C4-2B (cell line): ENCODE results near the gene IDUA.

Source experiments
- H3K27ac ChIP-seq: fragments of 450-650 bp; 2 replicates; pipeline ENCODE4 v1.5.1; 2017
- ZFX ChIP-seq: fragments of 450-650 bp; IDR thresholded peaks from 2 replicates; pipeline ENCODE4 v1.6.1; 2017
- TF ChIP-seq, protein P1 (sequence below): fragments of 450-650 bp; conservative IDR thresholded peaks from 2 replicates; pipeline ENCODE4 v1.5.1; 2017; ENCODE audit warnings: mild to moderate bottlenecking

The IDUA gene

DNA sequence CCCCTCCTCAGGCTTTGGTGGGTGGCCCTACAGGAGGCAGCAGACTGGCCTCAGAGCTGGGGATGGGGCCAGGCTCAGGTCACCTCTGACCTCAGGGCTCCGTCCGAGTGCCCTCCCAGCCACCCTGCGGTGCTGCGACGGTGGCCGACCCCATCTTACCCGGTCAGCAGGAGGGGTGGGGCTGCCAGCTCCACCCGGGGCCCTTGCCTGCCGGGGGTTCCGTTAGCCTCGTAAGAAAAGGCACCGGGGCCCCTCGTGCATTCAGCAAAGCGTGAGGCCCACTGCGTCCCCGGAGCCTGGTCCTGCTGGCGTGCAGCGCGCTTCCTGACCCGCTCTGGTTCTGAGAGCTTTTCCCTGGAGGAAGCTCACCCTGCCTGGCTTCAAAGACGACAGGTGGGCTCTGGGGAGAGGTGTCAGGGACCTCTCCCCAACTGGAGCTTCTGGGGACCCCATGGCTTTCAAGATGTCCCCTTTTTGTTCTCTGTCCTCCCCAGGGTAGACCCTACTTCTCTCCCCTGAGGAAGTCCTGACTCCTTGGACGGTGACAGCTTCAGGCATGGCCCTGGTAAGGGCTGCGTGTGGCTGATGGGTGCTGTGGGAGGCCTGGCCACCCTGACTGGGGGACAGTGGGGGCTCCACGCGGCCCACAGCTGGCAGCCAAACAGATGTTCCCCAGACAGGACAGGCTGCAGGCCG, 40.5 kb downstream of the IDUA start:
- TF ChIP-seq, protein P1, sequence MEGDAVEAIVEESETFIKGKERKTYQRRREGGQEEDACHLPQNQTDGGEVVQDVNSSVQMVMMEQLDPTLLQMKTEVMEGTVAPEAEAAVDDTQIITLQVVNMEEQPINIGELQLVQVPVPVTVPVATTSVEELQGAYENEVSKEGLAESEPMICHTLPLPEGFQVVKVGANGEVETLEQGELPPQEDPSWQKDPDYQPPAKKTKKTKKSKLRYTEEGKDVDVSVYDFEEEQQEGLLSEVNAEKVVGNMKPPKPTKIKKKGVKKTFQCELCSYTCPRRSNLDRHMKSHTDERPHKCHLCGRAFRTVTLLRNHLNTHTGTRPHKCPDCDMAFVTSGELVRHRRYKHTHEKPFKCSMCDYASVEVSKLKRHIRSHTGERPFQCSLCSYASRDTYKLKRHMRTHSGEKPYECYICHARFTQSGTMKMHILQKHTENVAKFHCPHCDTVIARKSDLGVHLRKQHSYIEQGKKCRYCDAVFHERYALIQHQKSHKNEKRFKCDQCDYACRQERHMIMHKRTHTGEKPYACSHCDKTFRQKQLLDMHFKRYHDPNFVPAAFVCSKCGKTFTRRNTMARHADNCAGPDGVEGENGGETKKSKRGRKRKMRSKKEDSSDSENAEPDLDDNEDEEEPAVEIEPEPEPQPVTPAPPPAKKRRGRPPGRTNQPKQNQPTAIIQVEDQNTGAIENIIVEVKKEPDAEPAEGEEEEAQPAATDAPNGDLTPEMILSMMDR, result no peak
- H3K27ac ChIP-seq, result no peak overlapping the region

DNA sequence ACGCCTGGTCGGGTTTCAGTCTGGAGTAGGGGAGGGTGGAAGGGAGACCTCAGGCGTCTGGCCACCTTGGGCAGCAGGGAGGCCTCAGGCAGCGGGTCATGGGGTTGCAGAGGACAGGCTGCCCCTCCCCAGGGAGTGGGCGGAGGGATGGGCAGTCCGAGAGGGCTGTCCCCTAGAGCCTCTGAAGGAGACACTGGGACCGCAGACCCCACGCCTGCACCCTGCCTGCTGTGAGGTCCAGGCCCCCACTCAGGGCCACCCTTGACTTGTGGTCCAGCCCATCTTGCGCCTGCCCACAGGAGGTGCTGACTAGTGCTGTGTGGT, 41.0 kb downstream of the IDUA start:
- no peak overlapping the region for H3K27ac ChIP-seq
- TF ChIP-seq ZFX, result no peak
- TF ChIP-seq, protein P1, result no peak

DNA sequence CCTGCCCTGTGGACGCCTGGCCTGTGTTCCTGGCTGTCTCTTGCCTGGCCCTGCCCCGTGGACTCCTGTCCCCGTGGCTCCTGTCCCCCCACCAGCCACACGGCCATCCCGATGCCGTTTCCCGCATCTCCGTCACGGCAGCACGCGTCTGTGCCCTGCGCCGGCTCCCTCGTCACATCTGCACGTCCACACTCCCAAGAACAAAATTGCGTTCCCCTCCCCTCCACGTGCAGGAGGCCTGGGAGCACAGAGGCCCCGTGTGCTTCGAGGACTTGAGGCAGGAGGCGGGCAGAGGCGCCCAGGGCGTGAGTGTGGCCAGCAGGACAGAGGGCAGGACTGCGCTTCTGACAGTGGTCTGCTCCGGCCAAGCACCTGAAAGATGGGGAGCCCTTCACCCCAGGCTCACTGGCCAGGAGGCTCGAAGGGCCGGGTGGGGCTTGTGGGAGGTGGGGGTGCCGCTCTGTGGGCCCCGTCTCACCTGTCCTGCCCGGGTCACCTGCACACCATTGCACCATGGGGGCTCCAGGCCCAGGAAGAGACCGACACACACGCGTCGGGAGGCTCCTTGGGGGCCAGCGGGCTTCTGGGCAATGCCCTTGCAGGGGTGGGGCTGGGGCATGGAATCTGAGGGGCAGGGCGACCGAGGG, 41.9 kb downstream of the IDUA start:
- TF ChIP-seq ZFX, result no peak
- TF ChIP-seq, protein P1, result no peak
- H3K27ac ChIP-seq, result no peak overlapping the region

DNA sequence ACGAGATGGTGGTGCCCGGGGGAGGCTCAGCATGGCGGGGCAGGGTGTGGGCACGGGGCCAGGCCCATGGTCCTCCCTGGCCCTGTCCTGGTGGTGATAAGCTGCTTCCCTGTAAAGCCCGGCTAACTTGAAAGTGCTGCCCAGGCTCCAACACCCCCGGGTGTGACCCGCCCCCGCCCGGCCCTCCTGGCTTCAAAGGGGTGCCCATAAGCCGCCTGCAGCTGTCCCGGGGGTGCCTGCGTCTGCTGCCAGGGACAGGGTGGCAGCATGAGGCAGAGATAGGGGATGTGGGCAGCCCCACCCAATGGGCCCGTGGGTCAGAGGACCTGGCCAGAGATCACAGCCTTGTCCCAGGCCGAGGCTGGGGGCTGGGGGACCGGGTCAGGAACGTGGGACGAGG, 42.7 kb downstream of the IDUA start:
- H3K27ac ChIP-seq, result no peak overlapping the region

DNA sequence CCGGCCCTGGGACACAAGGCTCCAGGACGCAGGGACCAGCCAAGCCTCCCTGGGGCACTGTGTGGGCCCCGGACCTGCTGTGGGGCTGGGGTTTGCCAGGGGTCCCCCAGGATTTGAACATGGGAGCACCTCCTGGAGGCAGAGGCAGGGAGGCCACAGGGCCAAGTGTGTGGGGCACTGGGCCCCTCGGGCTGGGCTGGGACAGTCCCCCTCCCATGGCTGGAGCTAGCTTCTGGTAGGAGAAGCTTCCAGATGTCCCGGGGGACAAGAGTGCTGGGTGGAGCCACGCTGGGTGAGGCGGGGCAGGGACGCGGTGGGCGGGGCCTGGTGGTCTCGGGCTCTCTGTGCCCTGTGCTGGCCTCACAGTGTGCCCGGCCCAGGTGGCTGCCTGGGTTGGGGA, 43.2 kb downstream of the IDUA start:
- no peak overlapping the region for H3K27ac ChIP-seq
- TF ChIP-seq ZFX, result no peak
- TF ChIP-seq, protein P1, result no peak

More for the DNA sequence above, 42.7 kb downstream of the IDUA start:
- TF ChIP-seq ZFX, result no peak
- TF ChIP-seq, protein P1, result no peak

DNA sequence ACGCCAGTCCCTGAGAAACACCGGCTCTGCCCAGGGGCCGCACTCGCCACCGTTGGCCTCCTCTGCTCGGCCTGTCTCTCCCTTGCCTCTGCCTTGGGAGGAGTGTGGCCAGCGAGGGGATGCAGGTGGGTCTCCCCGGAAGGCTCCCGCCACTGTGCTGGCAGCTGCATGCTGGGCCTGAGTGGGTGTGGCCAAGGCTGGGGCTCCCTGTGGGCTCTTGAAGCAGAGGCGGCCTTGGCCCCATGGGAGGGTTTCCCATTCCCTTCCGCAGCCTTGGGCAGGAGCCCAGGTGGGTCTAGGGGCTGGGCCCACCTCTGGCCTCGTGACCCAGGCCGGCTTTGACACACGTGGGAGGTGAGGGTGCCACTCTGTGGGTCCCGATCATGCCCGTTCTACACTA, 43.7 kb downstream of the IDUA start:
- H3K27ac ChIP-seq, result no peak overlapping the region
- TF ChIP-seq, protein P1, result no peak

DNA sequence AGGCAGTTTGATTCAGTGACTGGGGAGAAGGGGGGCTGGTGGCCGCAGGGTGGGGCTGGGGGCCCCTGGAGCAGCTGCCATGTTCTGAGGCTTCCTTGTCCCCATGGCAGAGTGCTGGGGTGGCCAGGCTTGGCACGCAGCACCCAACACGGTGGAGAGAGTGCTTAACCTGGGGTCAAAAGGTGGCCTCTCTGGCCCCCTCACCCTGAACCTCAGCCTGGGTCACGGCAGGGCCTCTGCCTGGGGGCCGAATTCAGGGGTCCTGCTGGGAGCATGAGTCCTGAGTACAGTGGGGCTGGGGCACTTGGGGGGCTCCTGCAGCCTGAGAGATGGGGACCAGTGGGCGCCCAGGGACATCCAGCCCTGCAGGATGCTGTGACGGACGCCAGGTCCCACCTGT, 44.5 kb downstream of the IDUA start:
- no peak for TF ChIP-seq ZFX
- TF ChIP-seq, protein P1, result no peak
- no peak overlapping the region for H3K27ac ChIP-seq
